Measurements from ENCODE around the gene IRF3. TPM values are rescaled to one million over a fixed set of nuclear protein-coding genes. Genes with fewer than 3 reads are reported as not detected.

The IRF3 gene
- total and polyA plus RNA-seq, 2 of the 4 experiments (the other 2 are of a cell fraction) = 39.6 to 65.2 TPM

- Histone ChIP-seq H3K4me1 (ENCODE audit: control insufficient read depth, insufficient read depth, low read length) (peaks cover 11% of the 10 kb centered on the region), H2AFZ (replicated peaks; ENCODE audit: low read length, poor library complexity) (no peak overlapping the region), H2AK5ac (ENCODE audit: low read depth, low read length) (no peak overlapping the region), H3K4me3 (ENCODE audit: insufficient read depth, low read depth, low read length) (no peak overlapping the region), H4K20me1 (ENCODE audit: insufficient read depth, low read length) (peaks cover 3% of the 10 kb centered on the region), H3K27ac (ENCODE audit: insufficient read depth, low read length) (no peak overlapping the region), H2BK5ac (ENCODE audit: low read depth, low read length, poor library complexity, severe bottlenecking) (no peak overlapping the region), H3K27me3 (ENCODE audit: control insufficient read depth, insufficient read depth, low read length) (no peaks in the 10 kb centered on the region), H2BK15ac (ENCODE audit: low read depth, low read length) (no peak overlapping the region), H2BK120ac (ENCODE audit: low read depth, low read length) (no peak overlapping the region), H3K79me1 (ENCODE audit: low read depth in 1 of 2, low read length in 2 of 2) (peaks cover 8 to 63% of the 10 kb centered on the region in 2 experiments; a peak in 3 of 4 replicates), H3K9me1 (ENCODE audit: insufficient read depth, low read length) (peaks cover 3% of the 10 kb centered on the region; the same call in 1 of the 2 replicates), H4K91ac (ENCODE audit: insufficient read depth, low read depth, low read length) (no peak overlapping the region), H4K8ac (ENCODE audit: low read depth in 2 of 2, low read length in 2 of 2) (no peak overlapping the region), H3K23ac (ENCODE audit: low read depth, low read length) (no peak overlapping the region), H2AK9ac (replicated peaks; ENCODE audit: low read depth, low read length, poor library complexity) (no peak overlapping the region), H3K36me3 (ENCODE audit: control insufficient read depth, insufficient read depth, low read length) (peaks cover 10% of the 10 kb centered on the region), H4K5ac (ENCODE audit: low read depth, low read length) (no peak overlapping the region), H3K14ac (replicated peaks; ENCODE audit: low read depth, low read length) (no peak overlapping the region), H3K18ac (ENCODE audit: low read depth, low read length) (no peak overlapping the region), H3K4me2 (ENCODE audit: low read depth, low read length) (no peak overlapping the region), H3K4ac (ENCODE audit: low read depth, low read length) (no peak overlapping the region), H2BK20ac (ENCODE audit: low read depth, low read length) (no peak overlapping the region), H3K56ac (ENCODE audit: extremely low read depth, insufficient read depth, low read length) (no peak overlapping the region), H3K9ac (ENCODE audit: low read depth, low read length) (no peak overlapping the region), H3K9me3 (ENCODE audit: control insufficient read depth, insufficient read depth, low read length) (no peaks in the 10 kb centered on the region)
- dilution Hi-C loops (cut with HindIII; ENCODE audit: low sequenced_read_pairs, unreplicated experiment) = no loop called here
- WGBS, 2 experiments (ENCODE audit: extremely low coverage in 2 of 2, insufficient read length in 1 of 2) = 80% methylated on average over 1 of the region's 2 CpGs; no CpG with 5 or more reads in 1 of the 2 experiments
- intact Hi-C loops (cut with micrococcal nuclease) = no loop called here
- TF ChIP-seq SMC3 (IDR thresholded peaks at IDR 0.05; ENCODE audit: low read depth, low read length) (no peak), RAD21 (IDR thresholded peaks at IDR 0.05; ENCODE audit: low read length) (no peak), BHLHE40 (IDR thresholded peaks at IDR 0.05; ENCODE audit: low read depth, low read length) (no peak), ELK1 (IDR thresholded peaks at IDR 0.05; ENCODE audit: borderline replicate concordance, low read depth, low read length) (no peak), RCOR1 (IDR thresholded peaks at IDR 0.05; ENCODE audit: insufficient replicate concordance, low read length) (no peak), MAFK (IDR thresholded peaks at IDR 0.05; ENCODE audit: low read depth, low read length) (no peak), MAZ (IDR thresholded peaks at IDR 0.05; ENCODE audit: borderline replicate concordance, low read depth, low read length) (no peak)
- ATAC-seq (ENCODE audit: low read depth) (no peak), DNase-seq (no peak)
- in situ Hi-C loops (cut with MboI; ENCODE audit: low sequenced_read_pairs) = loop anchor here (10.0 kb wide), 1 partner anchor 173 kb away; the partner anchor contains the start of gene RPS11
- POLR2A ChIA-PET (ENCODE audit: unreplicated experiment) = no interaction called here
- no TSS peak for BruUV-seq (replicated peaks)
- CTCF ChIA-PET = interaction anchor here (0.6 kb wide), 1 partner anchor 29 kb away, joined by 4 read pairs; no protein-coding TSS in a partner anchor
Observed at GRCh38 chr19:49667473-49667872, 1.8 kb upstream of the IRF3 start.

Measured in IMR-90 (cell line).